HG03045 (cell line): Measurements from ENCODE around the gene MAP2K2.

Experiments used
- ATAC-seq: cut with Tn5 transposase; IDR thresholded peaks from one replicate; pipeline ENCODE4 v1.9.1; 2021; ENCODE audit warnings: mild to moderate bottlenecking, moderate library complexity; ENCODE audit not compliant: unreplicated experiment

The MAP2K2 gene

DNA sequence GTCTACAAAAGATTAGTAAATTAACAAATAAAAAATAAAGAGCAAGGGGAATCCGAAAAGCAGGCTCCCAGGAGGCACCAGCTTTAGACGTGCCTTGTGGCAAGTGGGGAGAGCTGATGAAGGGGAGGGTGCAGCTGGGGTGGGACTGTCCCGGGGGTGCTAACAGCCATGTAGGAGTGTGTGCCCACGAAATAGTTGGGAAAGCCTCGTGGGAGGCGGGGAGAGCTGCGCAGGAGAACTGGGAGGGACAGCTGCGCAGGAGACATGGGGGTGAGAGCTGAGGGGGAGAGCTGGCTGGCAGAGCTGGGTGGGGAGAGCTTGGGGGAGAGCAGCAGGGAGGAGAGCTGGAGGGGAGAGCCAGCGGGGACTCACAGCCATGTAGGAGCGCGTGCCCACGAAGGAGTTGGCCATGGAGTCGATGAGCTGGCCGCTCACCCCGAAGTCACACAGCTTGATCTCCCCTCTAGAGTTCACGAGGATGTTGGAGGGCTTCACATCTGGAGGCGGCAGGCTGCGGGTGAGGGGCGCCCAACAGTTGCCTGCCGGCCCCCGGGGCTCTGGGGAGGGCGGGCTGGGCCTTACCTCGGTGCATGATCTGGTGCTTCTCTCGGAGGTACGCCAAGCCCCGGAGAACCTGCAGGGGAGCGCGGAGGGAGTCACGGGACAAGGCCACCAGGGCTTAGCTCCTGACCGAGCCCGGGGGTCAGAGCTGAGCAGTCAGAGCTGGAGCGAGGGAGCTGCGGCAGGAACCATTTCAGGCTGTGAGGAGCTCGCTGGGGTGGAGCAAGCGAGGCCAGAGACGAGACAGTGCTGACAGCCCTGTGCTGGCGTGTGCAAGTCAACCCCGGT is 23.1 kb downstream of the MAP2K2 start:
- ATAC-seq = no peak

DNA sequence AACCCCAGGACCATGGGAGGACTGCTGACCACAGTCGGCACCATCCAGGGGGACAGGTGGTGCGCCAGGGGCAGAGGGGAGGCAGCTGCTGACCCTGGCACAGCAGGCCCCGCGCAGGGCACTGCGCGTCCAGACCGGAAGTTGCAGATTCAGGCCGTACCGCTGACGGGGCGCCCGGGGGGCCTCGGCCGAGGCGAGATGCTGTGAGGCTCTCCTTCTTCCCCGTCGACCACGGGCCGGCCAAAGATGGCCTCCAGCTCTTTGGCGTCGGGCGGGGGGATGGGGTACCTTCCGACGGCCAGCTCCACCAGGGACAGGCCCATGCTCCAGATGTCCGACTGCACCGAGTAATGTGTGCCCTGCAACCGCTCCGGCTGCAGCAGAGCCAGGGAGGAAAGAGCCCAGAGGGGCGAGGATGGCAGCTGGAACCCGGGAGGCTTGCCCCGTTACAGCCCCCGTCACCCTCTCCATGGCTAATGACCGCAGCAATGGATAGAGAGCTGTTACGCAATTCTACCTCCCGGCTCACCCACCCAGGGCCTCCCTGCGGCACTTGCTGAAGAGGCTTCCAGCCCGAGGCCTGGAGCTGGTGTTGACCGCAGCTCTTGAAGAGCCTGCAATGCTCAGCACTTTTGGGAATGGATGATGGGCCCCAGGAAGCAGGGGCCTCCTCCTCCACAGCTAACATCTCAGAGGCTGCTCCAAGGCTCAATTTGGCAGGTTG is 24.7 kb downstream of the MAP2K2 start:
- ATAC-seq = no peak

DNA sequence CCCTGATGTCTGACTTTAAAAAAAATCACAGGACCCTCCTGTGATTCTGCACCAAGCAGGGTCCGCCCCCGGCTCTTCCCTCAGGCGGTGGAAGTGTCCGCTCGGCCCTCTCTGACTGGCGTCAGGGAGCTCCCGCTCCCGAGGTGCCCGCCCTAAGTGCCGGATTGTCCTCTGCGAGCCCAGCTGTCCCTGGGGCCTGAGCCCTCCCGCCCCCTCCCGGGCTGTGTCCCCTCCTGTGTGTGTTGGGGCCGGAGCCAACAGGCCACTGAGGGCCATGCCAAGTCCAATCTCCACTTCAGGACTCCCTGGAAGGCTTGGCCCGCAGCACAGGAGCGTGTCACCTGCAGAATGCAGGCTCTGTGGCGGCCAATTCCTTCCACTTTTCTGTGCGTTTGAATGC is 25.4 kb downstream of the MAP2K2 start:
- ATAC-seq = no peak

DNA sequence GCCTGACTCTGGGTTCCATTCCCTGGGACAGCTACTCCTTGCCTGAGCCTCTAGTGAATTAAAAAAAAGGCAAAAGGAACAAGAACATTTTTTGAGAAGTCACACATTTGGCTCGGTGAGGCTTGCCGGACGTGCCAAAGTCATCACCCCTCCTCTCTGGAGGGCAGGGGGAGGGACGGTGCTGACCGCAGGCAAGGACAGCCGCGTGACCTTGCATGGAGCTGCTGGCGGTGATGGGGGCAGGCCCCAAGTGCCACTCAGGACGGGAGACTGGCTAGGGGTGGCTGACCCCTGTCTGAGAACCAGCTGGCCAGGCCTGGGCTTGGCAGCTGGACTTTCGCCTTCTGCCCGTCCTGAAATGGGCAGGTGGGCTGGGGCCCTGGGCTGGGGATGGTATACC is 26.4 kb downstream of the MAP2K2 start:
- no peak for ATAC-seq

DNA sequence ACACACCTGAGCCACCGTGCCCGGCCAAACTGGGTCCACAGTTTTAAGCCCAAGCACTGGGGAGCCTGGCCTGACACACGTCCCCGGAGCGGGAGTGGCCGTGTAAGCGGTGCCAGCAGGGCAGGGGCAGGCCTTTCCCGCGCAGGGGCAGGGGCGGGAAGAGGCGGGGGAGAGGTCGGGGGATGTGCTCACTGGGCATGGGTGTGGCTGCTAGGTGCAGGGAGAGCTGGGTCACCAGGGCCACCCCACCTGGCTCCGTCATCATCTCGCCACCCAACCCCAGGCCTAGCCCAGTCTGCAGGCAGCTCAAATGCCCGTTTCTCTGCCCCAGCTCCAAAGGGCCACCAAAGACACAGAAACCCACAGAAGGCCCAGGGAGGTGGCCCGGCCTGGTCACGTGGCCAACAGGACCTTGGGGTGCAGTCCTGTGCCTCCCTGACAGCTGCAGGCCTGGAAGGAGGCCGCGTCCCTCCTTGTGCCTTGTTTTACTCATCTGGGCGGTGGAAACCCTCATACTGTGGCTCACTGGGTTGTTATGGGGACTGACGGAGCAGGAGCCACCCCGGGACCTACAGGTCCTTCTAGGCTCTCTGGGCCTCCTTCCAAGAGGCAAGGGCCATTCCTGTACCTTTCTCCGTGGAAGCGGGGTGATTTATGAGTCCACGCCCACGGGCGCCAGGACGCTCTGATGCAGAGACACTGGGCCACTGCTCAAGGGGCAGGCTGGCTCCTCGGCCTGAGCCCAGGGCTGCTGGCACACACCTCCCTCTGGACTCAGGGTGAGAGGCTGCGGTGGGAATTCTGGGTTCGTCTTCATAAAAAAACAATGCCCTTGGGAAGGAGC is 27.7 kb downstream of the MAP2K2 start:
- ATAC-seq = no peak

DNA sequence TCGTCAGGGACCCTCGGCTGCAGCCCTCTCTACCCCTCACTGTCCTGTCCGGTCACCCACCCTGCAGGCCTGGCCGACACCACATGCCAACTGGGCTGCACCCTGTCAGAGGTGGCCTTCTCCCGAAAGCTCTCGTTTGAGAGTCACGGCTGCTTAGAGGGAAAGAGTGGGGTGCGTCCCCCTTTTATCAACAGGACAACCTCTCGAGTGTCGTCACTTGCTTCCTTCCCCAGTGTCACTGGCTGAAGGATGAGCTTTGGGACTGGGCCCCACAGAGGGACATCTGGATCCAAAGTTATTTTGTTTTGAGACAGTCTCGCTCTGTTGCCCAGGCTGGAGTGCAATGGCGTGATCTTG is 28.5 kb downstream of the MAP2K2 start:
- ATAC-seq = no peak

DNA sequence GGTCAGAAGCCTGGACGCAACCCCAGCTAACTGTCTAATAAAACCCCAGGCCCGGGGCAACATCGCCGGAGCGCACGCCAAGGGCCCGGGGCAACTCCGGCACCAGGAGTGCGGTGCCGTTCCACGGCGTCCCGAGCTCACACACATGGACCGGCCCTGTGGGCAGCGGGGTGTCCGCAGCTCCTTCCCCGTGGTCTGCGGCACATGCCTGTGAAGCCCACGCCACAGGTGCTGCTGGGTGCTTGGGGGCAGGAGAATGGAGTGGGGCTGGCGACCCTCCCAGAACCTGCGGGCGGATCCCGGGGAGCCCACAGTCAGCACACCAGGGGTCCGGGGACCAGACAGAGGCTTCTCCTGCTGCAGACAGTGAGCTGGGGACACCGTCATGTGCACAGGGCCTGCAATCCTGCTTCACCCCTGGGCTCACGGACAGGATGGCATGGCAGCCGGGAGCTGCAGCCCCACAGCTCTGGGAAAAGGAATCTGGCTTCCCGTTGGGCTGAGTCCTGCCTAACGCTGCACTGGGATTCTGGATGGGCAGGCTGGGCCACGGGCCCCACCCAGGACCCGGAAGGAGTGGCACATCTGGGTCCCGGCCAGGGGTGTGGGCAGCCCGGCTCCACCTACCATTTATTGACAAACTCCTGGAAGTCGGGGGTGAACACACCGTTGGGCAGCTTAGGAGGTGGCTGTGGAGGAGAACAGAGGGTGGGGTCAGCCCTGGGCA is 29.0 kb downstream of the MAP2K2 start:
- no peak for ATAC-seq

DNA sequence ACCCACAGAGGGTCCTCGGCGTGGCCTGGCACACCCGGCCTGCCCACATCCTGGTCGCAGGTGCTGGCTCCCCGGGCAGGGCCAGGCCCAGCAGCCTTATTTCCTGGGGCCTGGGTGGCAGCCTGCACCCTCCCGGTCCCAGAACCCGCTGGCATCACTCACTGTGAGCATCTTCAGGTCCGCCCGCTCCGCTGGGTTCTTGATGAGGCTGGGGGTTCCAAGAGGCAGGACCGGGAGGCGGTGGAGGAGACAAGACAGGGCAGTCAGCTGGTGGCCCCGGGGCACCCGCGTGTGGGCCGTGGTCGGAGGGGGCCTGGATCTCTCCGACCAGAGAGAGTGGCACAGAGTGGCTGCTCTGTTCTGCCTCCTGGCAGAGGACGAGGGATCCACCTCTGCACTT is 29.6 kb downstream of the MAP2K2 start:
- ATAC-seq = no peak

DNA sequence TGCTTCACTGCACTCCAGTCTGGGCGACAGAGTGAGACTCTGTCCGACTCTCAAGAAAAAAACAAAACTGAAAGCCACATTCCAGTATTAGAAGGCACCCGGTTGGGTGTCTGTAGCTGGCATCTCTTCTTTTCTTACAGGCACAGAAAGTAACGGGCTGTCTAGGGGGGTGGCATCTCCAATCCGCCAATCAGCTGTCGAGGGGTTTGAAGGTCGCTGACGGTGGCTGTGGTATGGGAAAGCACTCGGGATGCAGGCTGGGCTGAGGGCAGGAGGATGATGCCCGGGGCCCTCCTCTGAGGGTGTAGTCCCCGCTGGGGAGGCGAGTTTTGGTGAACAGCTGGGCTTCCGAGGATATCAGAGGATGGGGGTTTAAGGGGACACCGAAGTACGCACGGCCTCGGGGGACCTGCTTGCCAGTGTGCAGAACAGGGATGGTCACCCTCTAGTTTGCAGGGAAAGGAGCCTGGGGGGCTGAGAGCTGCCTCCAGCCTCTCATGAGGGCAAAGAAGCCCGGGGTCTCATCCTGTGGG is 30.2 kb downstream of the MAP2K2 start:
- ATAC-seq = no peak

DNA sequence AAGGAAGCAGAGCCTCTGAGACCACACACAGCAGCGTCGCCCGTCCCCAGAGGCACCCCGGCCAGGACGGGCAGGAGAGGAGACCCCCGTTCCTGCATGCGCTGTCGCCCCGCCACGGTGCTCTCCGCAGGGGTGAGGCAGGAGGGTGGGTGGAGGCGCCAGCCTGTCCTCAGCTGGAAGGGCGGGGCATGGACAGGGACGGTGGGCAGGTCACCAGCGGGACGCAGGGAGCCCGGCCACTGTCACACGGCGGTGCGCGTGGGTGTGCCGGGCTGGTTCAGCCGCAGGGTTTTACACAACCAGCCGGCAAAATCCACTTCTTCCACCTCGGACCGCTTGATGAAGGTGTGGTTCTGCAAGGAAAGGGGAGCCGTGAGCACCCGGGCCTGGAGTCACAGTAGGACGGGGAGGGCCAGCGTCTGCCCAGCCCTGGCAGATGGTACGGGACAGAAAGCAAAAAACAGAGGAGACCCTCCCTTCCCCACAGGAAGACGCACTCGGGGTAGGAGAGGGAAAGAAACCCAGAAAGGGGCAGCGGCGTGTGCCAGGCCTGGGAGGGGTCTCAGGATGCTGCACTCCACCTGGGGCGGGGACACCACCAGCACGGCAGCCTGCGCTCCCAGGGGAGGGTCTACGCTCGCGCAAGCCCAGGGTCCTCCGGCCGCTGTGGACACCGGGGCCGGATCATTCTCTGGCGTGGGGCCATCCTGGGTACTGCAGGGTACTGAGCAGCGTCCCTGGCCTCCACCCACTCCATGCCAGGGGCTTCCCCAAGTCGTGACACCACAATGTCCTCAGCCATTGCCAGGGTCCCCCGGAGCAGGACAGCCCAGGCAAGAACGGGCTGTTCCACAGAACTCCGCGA is 33.3 kb downstream of the MAP2K2 start:
- ATAC-seq = no peak

DNA sequence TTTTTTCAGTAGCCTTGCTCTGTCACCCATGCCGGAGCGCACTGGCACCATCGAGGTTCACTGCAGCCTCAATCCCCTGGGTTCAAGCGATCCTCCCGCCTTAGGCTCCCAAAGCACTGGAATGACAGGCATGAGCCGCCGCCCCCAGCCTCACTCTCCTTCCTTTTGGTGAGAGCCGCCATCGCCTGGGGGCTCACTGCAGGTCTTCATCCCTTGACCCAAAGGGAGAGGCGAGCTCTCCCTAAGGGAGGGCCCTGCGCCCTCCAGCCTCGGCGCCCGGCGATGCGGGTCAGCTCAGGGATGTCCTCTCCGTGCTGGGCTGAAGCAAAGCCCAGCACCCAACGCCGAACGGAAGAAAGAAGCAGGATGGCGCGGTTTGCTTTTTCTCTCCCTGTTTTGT is 34.0 kb downstream of the MAP2K2 start:
- no peak for ATAC-seq

DNA sequence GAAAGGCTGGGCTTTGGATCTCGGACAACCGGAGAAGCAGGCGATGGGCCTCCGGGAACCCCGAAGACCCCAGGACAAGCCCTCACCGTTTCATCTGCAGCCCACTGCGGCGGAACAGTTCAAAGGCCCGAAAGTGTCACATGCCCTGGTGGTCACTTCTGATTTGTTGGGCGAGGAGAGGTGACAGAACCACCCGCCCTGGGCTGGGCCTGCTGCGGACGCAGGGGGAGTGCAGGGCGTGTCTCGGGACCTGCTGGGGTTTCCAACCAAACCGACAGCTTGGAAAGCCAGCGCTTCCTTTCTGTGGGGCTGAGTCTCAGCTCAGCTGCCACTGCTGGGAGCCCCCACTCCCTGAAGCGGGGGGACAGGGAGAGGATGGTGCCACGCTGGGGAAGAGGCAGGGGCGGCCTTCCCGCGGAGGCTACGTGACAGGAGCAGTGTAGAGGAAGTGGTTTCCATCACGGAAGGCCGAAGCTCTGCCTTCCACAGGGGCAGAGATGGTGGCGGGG is 34.5 kb downstream of the MAP2K2 start:
- no peak for ATAC-seq

DNA sequence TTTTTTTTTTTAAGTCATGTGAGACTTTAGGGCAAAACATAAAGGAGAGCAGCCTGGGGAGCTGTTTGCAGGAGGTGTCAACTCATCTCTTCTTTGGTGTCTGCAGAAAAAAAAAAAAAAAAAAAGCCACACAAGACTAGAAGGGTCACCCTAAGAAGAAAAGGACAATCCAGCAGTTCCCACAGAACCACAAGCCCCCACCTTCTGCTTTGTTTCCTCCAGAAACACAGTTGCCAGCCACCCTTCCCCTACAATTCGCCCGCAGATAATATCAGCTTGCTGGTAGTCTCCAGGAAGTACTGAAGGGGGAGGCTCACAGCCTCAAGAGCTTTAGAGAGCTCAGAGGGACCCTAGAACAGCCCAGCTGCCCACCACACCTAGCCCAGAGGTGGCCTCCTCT is 34.9 kb downstream of the MAP2K2 start:
- ATAC-seq = no peak

DNA sequence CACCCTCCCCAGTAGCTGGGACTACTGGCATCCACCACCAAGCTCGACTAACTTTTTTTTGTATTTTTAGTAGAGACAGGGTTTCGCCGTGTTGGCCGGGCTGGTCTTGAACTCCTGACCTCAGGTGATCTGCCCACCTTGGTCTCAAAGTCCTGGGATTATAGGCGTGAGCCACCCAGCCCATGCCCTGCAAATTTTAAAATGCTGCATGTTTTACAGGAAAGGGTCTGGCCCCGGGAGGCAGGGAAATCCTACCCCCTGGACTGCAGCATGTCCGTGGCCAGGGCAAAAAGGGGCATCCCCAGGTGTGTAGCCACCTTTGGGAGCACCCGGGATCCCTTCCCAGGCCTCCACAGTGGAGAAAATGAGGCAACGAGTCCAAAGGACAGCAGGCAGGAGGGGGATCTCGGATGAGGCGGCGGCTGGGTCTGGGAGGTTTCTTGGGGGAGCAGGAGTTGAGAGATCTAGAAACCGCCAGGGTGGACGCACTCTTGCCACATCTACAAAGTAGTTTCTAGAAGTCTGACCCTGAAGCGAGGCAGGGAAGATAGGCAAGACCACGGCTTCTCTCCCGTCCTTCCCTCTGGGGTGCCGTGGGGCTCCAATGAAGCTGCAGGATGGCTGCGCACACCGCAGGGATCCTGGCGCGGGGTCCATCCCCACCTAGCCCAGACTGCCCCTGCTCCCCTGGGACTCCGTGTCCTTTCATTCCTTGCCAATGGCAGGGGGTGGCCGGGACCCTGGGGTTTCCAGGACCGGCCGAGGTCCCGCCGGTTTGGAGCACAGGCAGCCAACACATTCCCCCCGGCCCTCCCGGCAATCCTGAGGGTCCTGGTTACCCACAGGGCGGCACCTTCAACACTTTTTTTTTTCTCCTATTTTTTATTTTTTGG is 35.9 kb downstream of the MAP2K2 start:
- ATAC-seq = no peak

DNA sequence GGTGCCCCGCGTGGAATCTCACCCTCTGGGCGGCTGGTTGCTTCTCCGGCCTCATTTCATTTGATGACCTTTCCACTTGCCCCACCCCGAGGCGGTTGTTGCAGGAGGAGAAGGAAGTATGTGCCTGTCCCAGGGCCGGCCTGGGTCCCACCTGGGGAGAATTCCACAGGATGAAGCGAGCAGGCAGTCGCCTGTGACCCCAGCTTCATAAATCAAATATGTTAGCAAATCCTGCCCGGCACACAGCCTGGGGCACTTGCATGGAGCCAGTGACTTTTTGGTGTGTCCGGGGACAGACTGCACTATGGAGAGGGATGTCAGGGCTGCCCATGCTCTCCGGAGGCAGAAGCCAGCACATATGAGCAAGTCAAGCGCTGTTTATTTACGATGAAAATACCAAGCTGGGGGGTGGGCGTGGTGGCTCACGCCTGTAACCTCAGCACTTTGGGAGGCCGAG is 37.5 kb downstream of the MAP2K2 start:
- no peak for ATAC-seq

DNA sequence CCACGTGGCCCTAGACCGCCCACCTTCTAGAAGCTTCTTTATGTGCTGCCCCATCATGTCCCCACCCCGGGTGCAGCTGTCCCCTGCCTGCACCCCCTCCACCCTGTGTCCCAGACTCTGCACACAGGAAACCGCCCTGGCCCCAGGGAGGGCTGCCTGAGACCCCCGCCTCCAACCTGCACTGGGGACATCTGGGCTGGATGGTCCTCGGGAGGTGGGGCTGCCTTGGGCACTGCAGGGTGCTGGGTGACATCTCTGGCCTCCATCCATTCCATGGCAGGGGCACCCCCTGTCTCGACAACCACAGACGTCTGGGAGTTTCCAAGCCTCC is 39.4 kb downstream of the MAP2K2 start:
- ATAC-seq = no peak

DNA sequence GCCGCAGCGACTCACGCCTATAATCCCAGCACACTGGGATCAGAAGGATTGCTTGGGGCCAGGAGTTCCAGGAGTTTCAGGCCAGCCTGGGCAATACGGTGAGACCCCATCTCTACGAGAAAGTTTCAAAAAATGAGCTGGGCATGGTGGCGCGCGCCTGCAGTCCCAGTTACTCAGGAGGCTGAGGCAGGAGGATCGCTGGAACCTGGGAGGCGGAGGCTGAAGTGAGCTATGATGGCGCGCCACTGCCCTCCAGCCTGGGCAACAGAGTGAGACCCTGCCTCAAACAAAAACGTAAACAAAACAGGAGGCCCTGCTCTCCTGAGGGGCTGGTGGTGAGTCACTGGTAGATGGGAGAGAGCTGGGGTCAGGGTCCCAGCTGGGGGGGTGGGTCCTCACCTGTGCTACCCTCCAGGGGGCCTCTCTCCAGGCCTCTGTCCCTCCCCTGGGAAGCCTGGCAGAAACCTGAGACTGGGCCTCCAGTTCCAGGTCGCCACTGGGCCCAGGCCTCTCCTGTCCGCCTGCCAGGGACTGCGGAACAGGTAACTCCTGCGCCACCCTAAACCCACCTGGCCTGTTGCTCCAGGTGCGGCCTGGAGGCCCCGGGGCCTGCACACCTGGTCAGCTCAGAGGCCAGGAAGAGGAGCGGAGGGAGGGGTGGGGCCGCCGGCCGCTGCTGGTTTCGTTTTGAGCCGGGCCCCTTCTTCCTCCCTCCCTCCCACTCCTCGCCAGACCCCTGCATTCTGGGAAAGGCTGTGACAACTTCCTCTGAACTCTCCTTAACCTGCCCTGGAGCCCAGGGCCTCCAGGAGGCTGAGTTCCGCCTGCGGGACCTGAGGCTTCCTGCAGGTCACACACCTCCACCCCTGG is 40.0 kb downstream of the MAP2K2 start:
- ATAC-seq = no peak

DNA sequence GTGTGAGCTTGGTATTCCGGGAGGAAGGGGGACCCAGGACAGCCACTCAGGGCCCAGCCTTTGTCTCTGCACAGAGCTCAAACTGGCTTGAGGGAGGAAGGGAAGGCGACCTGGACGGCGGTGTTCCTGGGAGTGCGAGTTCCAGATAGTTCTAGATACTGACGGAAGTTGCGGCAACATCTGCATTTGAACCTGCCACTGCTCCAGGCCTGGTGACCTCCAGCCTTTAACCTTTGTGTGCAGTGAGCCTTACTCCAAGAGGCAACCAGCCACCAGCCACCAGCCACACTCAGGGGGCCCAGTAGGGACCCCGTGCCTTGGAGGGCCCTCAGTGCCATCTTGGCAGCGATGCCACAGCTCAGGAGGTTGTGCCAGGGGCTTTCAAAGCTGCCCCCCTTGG is 41.8 kb downstream of the MAP2K2 start:
- no peak for ATAC-seq
